Uterus (tissue), 2 donors: ENCODE results near the gene SLC30A9.

ENCODE experiments used
- CTCF ChIP-seq, 4 experiments: fragments of 200-600 bp in 2 of 4; fragments of 450-650 bp in 2 of 4; sonication (generic) in 2 of 4; IDR thresholded peaks; one replicate each; pipeline ENCODE4 v1.5.1; 2016 to 2019; ENCODE audit warnings: antibody characterized with exemption in 4 of 4, mild to moderate bottlenecking in 2 of 4, moderate library complexity in 1 of 4
- POLR2A ChIP-seq, 2 donors: fragments of 450-650 bp; IDR thresholded peaks; one replicate each; pipeline ENCODE4 v1.6.1; 2016; ENCODE audit warnings: antibody characterized with exemption in 2 of 2, mild to moderate bottlenecking in 1 of 2, moderate library complexity in 1 of 2

GRCh38 chr4:41994461-41994985, 4.2 kb downstream of the SLC30A9 start:
- TF ChIP-seq CTCF (IDR thresholded peaks at IDR 0.05): no peak
- no peak for TF ChIP-seq POLR2A (IDR thresholded peaks at IDR 0.05)
